ENCODE measurements around the gene KRTAP10-4. TPM values are rescaled to one million over a fixed set of nuclear protein-coding genes. Genes with fewer than 3 reads are reported as not detected.

The KRTAP10-4 gene
- total RNA-seq, 1 donor from 2014 or later = not detected

DNA sequence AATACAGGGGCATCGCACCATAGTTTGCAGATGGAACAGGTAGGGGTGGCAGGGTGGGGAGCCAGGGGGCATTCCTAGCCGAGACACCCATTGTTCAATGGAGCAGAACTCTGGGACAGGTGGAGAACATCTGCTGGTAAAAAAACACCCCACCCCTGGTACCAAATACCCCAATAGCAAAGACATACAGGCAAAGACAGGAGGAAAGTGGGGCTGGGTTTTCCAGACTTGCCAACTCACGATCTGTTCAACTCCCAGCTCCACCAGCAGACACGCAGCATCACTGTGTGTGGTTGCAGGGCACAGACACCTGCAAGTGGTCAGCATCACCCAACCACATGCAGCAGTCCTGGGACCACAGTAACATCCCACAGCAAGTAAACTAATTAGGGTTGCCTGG, 38.0 kb downstream of the KRTAP10-4 start:
- Histone ChIP-seq H3K9me3 (ENCODE audit: insufficient read depth, low read depth, low read length) (peaks cover 9% of the 10 kb centered on the region), H2AFZ (ENCODE audit: low read depth, low read length) (no peak overlapping the region), H3K79me2 (ENCODE audit: insufficient read depth, low read length) (no peaks in the 10 kb centered on the region), H3K27me3 (ENCODE audit: insufficient read depth, low read length) (no peaks in the 10 kb centered on the region), H3K9ac (ENCODE audit: low read length) (no peak overlapping the region), H3K4me2 (ENCODE audit: low read length) (no peak overlapping the region), H3K4me3 (ENCODE audit: insufficient read depth, low read depth, low read length) (no peak overlapping the region), H4K20me1 (ENCODE audit: insufficient read depth, low read length) (no peaks in the 10 kb centered on the region), H3K27ac (ENCODE audit: low read depth, low read length) (no peak overlapping the region), H3K4me1 (ENCODE audit: insufficient read depth, low read length) (no peaks in the 10 kb centered on the region), H3K36me3 (ENCODE audit: insufficient read depth, low read length) (no peaks in the 10 kb centered on the region)
- Mint-ChIP-seq H3K4me3 (ENCODE audit: unreplicated experiment) (no peak overlapping the region), H3K4me1 (ENCODE audit: low read depth, unreplicated experiment) (no peaks in the 10 kb centered on the region), H3K27me3 (ENCODE audit: low read depth, unreplicated experiment) (peaks cover 21% of the 10 kb centered on the region), H3K9me3 (ENCODE audit: unreplicated experiment) (peaks cover 27% of the 10 kb centered on the region), H3K27ac (ENCODE audit: unreplicated experiment) (no peak overlapping the region), H3K36me3 (ENCODE audit: low read depth, unreplicated experiment) (peaks cover 2% of the 10 kb centered on the region)
- no peak for DNase-seq (ENCODE audit: low read depth)
- no peak for FAIRE-seq
- TF ChIP-seq EZH2 (IDR thresholded peaks at IDR 0.05; ENCODE audit: insufficient read depth, low read length) = no peak
- TF ChIP-seq, protein P1, sequence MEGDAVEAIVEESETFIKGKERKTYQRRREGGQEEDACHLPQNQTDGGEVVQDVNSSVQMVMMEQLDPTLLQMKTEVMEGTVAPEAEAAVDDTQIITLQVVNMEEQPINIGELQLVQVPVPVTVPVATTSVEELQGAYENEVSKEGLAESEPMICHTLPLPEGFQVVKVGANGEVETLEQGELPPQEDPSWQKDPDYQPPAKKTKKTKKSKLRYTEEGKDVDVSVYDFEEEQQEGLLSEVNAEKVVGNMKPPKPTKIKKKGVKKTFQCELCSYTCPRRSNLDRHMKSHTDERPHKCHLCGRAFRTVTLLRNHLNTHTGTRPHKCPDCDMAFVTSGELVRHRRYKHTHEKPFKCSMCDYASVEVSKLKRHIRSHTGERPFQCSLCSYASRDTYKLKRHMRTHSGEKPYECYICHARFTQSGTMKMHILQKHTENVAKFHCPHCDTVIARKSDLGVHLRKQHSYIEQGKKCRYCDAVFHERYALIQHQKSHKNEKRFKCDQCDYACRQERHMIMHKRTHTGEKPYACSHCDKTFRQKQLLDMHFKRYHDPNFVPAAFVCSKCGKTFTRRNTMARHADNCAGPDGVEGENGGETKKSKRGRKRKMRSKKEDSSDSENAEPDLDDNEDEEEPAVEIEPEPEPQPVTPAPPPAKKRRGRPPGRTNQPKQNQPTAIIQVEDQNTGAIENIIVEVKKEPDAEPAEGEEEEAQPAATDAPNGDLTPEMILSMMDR (IDR thresholded peaks at IDR 0.05; ENCODE audit: insufficient read depth, low read depth, low read length) = no peak

DNA sequence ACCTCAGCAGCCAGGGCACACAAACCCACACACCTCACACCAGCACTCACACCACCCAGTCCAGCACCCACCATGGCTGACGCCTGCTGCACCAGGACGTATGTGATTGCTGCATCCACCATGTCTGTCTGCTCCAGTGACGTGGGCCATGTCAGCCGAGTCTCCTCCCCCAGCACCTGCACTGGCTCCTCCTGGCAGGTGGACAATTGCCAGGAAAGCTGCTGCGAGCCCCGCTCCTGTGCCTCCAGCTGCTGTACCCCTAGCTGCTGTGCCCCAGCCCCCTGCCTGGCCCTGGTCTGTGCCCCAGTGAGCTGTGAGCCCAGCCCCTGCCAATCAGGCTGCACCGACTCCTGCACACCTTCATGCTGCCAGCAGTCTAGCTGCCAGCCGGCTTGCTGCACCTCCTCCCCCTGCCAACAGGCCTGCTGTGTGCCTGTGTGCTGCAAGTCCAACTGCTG, 38.5 kb downstream of the KRTAP10-4 start, which contains the start of gene KRTAP10-8:
Gene KRTAP10-8, plus strand, starts transcription at position 51 of the 458 bp plus-strand sequence. Its CDS starts 22 bp downstream, at position 73.
- H3K79me2 ChIP-seq (ENCODE audit: insufficient read depth, low read length) = no peaks in the 10 kb centered on the region
- Mint-ChIP-seq H3K9me3 (ENCODE audit: unreplicated experiment) (peaks cover 27% of the 10 kb centered on the region), H3K4me3 (ENCODE audit: unreplicated experiment) (no peak within 1 kb of the TSS), H3K27me3 (ENCODE audit: low read depth, unreplicated experiment) (peaks cover 23% of the 10 kb centered on the region), H3K27ac (ENCODE audit: unreplicated experiment) (no peak within 1 kb of the TSS), H3K36me3 (ENCODE audit: low read depth, unreplicated experiment) (peaks cover 2% of the 10 kb centered on the region), H3K4me1 (ENCODE audit: low read depth, unreplicated experiment) (no peaks in the 10 kb centered on the region)
- no peaks in the 10 kb centered on the region for H3K4me1 ChIP-seq (ENCODE audit: insufficient read depth, low read length)
- no peaks in the 10 kb centered on the region for H4K20me1 ChIP-seq (ENCODE audit: insufficient read depth, low read length)
- H3K4me2 ChIP-seq (ENCODE audit: low read length) = no peak within 1 kb of the TSS
- H3K27me3 ChIP-seq (ENCODE audit: insufficient read depth, low read length) = no peaks in the 10 kb centered on the region
- H3K9me3 ChIP-seq (ENCODE audit: insufficient read depth, low read depth, low read length) = peaks cover 9% of the 10 kb centered on the region
- DNase-seq (ENCODE audit: low read depth) (no peak), FAIRE-seq (no peak)
- no peak within 1 kb of the TSS for H3K9ac ChIP-seq (ENCODE audit: low read length)
- TF ChIP-seq, protein P1 (IDR thresholded peaks at IDR 0.05; ENCODE audit: insufficient read depth, low read depth, low read length) = no peak
- TF ChIP-seq EZH2 (IDR thresholded peaks at IDR 0.05; ENCODE audit: insufficient read depth, low read length) = no peak
- H2AFZ ChIP-seq (ENCODE audit: low read depth, low read length) = no peak within 1 kb of the TSS
- no peak within 1 kb of the TSS for H3K27ac ChIP-seq (ENCODE audit: low read depth, low read length)
- no peak within 1 kb of the TSS for H3K4me3 ChIP-seq (ENCODE audit: insufficient read depth, low read depth, low read length)
- H3K36me3 ChIP-seq (ENCODE audit: insufficient read depth, low read length) = no peaks in the 10 kb centered on the region

DNA sequence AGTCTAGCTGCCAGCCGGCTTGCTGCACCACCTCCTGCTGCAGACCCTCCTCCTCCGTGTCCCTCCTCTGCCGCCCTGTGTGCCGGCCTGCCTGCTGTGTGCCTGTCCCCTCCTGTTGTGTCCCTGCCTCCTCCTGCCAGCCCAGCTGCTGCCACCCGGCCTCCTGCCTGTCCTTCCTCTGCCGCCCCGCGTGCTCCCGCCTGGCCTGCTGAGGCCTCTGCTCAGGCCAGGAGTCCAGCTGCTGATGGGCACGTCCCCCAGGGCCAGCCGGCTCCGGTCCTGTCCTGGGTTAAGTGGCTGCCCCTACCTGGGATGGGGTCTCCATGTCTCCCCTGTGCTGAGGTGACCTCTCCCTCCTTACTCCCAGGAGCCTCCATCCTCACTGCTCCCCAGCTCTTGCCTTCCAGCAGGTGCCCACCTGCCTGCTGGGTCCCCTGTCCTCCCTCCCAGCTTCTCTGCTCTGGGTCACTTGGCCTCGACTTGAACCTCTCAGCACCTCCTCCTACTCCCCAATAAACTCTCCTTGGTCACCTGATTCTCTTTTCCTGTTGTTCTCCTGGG, 39.2 kb downstream of the KRTAP10-4 start:
- H3K4me1 Mint-ChIP-seq (ENCODE audit: low read depth, unreplicated experiment) = no peaks in the 10 kb centered on the region
- no peak for DNase-seq (ENCODE audit: low read depth)
- H3K4me3 Mint-ChIP-seq (ENCODE audit: unreplicated experiment) = no peak overlapping the region

More for the DNA sequence above, 39.2 kb downstream of the KRTAP10-4 start:
- Mint-ChIP-seq H3K9me3 (ENCODE audit: unreplicated experiment) (peaks cover 27% of the 10 kb centered on the region), H3K36me3 (ENCODE audit: low read depth, unreplicated experiment) (peaks cover 2% of the 10 kb centered on the region), H3K27me3 (ENCODE audit: low read depth, unreplicated experiment) (peaks cover 21% of the 10 kb centered on the region), H3K27ac (ENCODE audit: unreplicated experiment) (no peak overlapping the region)
- Histone ChIP-seq H3K4me2 (ENCODE audit: low read length) (no peak overlapping the region), H4K20me1 (ENCODE audit: insufficient read depth, low read length) (no peaks in the 10 kb centered on the region), H3K79me2 (ENCODE audit: insufficient read depth, low read length) (no peaks in the 10 kb centered on the region), H3K9ac (ENCODE audit: low read length) (no peak overlapping the region), H3K9me3 (ENCODE audit: insufficient read depth, low read depth, low read length) (peaks cover 9% of the 10 kb centered on the region), H3K36me3 (ENCODE audit: insufficient read depth, low read length) (no peaks in the 10 kb centered on the region), H3K27me3 (ENCODE audit: insufficient read depth, low read length) (no peaks in the 10 kb centered on the region), H3K4me1 (ENCODE audit: insufficient read depth, low read length) (no peaks in the 10 kb centered on the region), H3K27ac (ENCODE audit: low read depth, low read length) (no peak overlapping the region), H3K4me3 (ENCODE audit: insufficient read depth, low read depth, low read length) (no peak overlapping the region), H2AFZ (ENCODE audit: low read depth, low read length) (no peak overlapping the region)
- TF ChIP-seq, protein P1 (IDR thresholded peaks at IDR 0.05; ENCODE audit: insufficient read depth, low read depth, low read length) = no peak
- TF ChIP-seq EZH2 (IDR thresholded peaks at IDR 0.05; ENCODE audit: insufficient read depth, low read length) = no peak
- no peak for FAIRE-seq

Data from astrocyte (in vitro differentiated cells and primary cell).